Neural crest cell (in vitro differentiated cells): Measurements from ENCODE around the gene CETP. TPM values are rescaled to one million over a fixed set of nuclear protein-coding genes. Genes with fewer than 3 reads are reported as not detected.

Experiments
- DNase-seq: peaks from one replicate; pipeline ENCODE4 v3.0.0; 2021; ENCODE audit warnings: low read depth, mixed read lengths, low spot score
- H3K27ac Mint-ChIP-seq: one replicate; pipeline ENCODE4 v1.8.0; 2021; ENCODE audit warnings: mild to moderate bottlenecking, mixed read lengths; ENCODE audit not compliant: unreplicated experiment
- H3K27me3 Mint-ChIP-seq: 2 replicates; pipeline ENCODE4 v1.8.0; 2021; ENCODE audit warnings: low read depth, mild to moderate bottlenecking, mixed read lengths
- H3K36me3 Mint-ChIP-seq: 2 replicates; pipeline ENCODE4 v1.8.0; 2021; ENCODE audit warnings: low read depth, mild to moderate bottlenecking, mixed read lengths
- H3K4me1 Mint-ChIP-seq: 2 replicates; pipeline ENCODE4 v1.8.0; 2021; ENCODE audit warnings: mixed read lengths
- H3K4me3 Mint-ChIP-seq: one replicate; pipeline ENCODE4 v1.8.0; 2021; ENCODE audit warnings: mild to moderate bottlenecking, mixed read lengths
- H3K9me3 Mint-ChIP-seq: 2 replicates; pipeline ENCODE4 v1.8.0; 2021; ENCODE audit warnings: mixed read lengths
- CTCF ChIP-seq: fragments of 200-600 bp; sonication (generic); conservative IDR thresholded peaks from 2 replicates; pipeline ENCODE4 v1.5.0; 2021; ENCODE audit warnings: antibody characterized with exemption, mild to moderate bottlenecking
- total RNA-seq: library from RNA; stranded (reverse); gene quantifications from 2 replicates; pipeline ENCODE4 v1.2.1, GENCODE V29; 2021

Gene CETP
- total RNA-seq, 1 donor from 2014 or later: not detected

- no peak for DNase-seq
- Mint-ChIP-seq H3K4me3 (no peak overlapping the region), H3K4me1 (no peaks in the 10 kb centered on the region), H3K9me3 (no peaks in the 10 kb centered on the region), H3K36me3 (no peaks in the 10 kb centered on the region), H3K27me3 (no peaks in the 10 kb centered on the region), H3K27ac (no peak overlapping the region)
- TF ChIP-seq CTCF: no peak
Measured at GRCh38 chr16:57013902-57014301, 52.2 kb downstream of the CETP start.

GRCh38 chr16:57016301-57016700 lies 54.6 kb downstream of the CETP start:
- Mint-ChIP-seq H3K4me1 (no peaks in the 10 kb centered on the region), H3K27ac (no peak overlapping the region), H3K9me3 (no peaks in the 10 kb centered on the region), H3K4me3 (no peak overlapping the region), H3K27me3 (peaks cover 3% of the 10 kb centered on the region), H3K36me3 (no peaks in the 10 kb centered on the region)
- no peak for TF ChIP-seq CTCF
- DNase-seq: no peak

- H3K4me3 Mint-ChIP-seq: no peak overlapping the region
- no peaks in the 10 kb centered on the region for H3K9me3 Mint-ChIP-seq
- H3K36me3 Mint-ChIP-seq: no peaks in the 10 kb centered on the region
- H3K27ac Mint-ChIP-seq: no peak overlapping the region
- DNase-seq: no peak
- H3K4me1 Mint-ChIP-seq: no peaks in the 10 kb centered on the region
- no peak for TF ChIP-seq CTCF
- H3K27me3 Mint-ChIP-seq: peaks cover 5% of the 10 kb centered on the region
Measured at GRCh38 chr16:57016831-57017230, 55.1 kb downstream of the CETP start.

GRCh38 chr16:57017251-57017650 lies 55.5 kb downstream of the CETP start:
- no peak overlapping the region for H3K4me3 Mint-ChIP-seq

GRCh38 chr16:57019746-57020145 lies 58.0 kb downstream of the CETP start:
- H3K9me3 Mint-ChIP-seq: no peaks in the 10 kb centered on the region
- H3K36me3 Mint-ChIP-seq: no peaks in the 10 kb centered on the region
- H3K4me3 Mint-ChIP-seq: no peak overlapping the region
- TF ChIP-seq CTCF: no peak
- peaks cover 5% of the 10 kb centered on the region for H3K27me3 Mint-ChIP-seq
- no peaks in the 10 kb centered on the region for H3K4me1 Mint-ChIP-seq
- H3K27ac Mint-ChIP-seq: no peak overlapping the region
- no peak for DNase-seq

More at GRCh38 chr16:57017251-57017650, 55.5 kb downstream of the CETP start:
- Mint-ChIP-seq H3K27ac (no peak overlapping the region), H3K36me3 (no peaks in the 10 kb centered on the region), H3K4me1 (no peaks in the 10 kb centered on the region), H3K27me3 (peaks cover 5% of the 10 kb centered on the region), H3K9me3 (no peaks in the 10 kb centered on the region)
- TF ChIP-seq CTCF: no peak
- no peak for DNase-seq

- no peak overlapping the region for H3K27ac Mint-ChIP-seq
- no peak for DNase-seq
- H3K4me3 Mint-ChIP-seq: no peak overlapping the region
- peaks cover 5% of the 10 kb centered on the region for H3K27me3 Mint-ChIP-seq
- H3K9me3 Mint-ChIP-seq: no peaks in the 10 kb centered on the region
- no peak for TF ChIP-seq CTCF
- no peaks in the 10 kb centered on the region for H3K4me1 Mint-ChIP-seq
- H3K36me3 Mint-ChIP-seq: no peaks in the 10 kb centered on the region
Measured at GRCh38 chr16:57020651-57021050, 58.9 kb downstream of the CETP start.
